ENCODE data around the gene PACS2. TPM values are rescaled to one million over a fixed set of nuclear protein-coding genes. Genes with fewer than 3 reads are reported as not detected.

The PACS2 gene
- total RNA-seq, 2 experiments from 2014 or later = 57.7 to 61.5 TPM

DNA sequence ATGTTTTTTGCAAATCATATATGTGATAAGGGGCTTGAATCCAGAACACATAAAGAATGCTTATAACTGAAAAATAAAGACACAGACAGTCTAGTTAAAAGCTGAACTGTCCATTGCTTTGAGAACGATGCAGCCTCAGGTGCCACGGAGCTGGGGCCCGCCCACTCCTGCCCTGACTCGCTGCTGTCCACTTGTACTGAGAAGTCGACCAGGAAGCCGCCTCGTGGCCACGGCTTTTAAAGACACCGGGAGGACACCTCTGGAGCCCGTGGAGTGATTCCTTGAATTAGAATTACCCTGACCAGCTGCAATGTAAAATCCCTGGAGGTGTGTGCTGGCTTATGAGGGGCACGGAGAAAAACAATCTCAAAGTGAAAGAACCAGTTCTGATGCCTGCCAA is 59.8 kb downstream of the PACS2 start:
- peaks cover 15% of the 10 kb centered on the region for H3K4me1 ChIP-seq (ENCODE audit: insufficient read depth, low read length)
- H3K27me3 ChIP-seq (ENCODE audit: control insufficient read depth in 1 of 2, insufficient read depth in 2 of 2, low read length in 2 of 2) = no peaks in the 10 kb centered on the region
- POLR2A ChIA-PET = interaction anchor here (1.6 kb wide), 1 partner anchor 115 kb away, joined by 10 read pairs; no protein-coding TSS in a partner anchor
- no peak overlapping the region for H3K4me3 Mint-ChIP-seq
- H3K9me3 Mint-ChIP-seq = no peaks in the 10 kb centered on the region
- no peaks in the 10 kb centered on the region for H3K9me3 ChIP-seq (ENCODE audit: control insufficient read depth in 1 of 2, insufficient read depth in 1 of 2, low read length in 2 of 2)
- CTCF ChIA-PET = interaction anchor here (0.8 to 1.1 kb wide), 2 partner anchors 116 to 154 kb away, joined by 3 read pairs; no protein-coding TSS in a partner anchor
- no peak overlapping the region for H3K27ac ChIP-seq (ENCODE audit: low read depth in 1 of 2, low read length in 2 of 2)
- intact Hi-C loops (cut with DNase I, micrococcal nuclease) = loop anchor here in 1 of 2 experiments (10.0 kb wide), 1 partner anchor 50 kb away; no protein-coding TSS in a partner anchor
- TF ChIP-seq, protein P1, sequence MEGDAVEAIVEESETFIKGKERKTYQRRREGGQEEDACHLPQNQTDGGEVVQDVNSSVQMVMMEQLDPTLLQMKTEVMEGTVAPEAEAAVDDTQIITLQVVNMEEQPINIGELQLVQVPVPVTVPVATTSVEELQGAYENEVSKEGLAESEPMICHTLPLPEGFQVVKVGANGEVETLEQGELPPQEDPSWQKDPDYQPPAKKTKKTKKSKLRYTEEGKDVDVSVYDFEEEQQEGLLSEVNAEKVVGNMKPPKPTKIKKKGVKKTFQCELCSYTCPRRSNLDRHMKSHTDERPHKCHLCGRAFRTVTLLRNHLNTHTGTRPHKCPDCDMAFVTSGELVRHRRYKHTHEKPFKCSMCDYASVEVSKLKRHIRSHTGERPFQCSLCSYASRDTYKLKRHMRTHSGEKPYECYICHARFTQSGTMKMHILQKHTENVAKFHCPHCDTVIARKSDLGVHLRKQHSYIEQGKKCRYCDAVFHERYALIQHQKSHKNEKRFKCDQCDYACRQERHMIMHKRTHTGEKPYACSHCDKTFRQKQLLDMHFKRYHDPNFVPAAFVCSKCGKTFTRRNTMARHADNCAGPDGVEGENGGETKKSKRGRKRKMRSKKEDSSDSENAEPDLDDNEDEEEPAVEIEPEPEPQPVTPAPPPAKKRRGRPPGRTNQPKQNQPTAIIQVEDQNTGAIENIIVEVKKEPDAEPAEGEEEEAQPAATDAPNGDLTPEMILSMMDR (IDR thresholded peaks at IDR 0.05) = no peak
- ATAC-seq (ENCODE audit: poor library complexity) (no peak), DNase-seq (no peak)
- H3K27ac Mint-ChIP-seq = no peak overlapping the region
- H3K4me3 ChIP-seq (ENCODE audit: low read length) = no peak overlapping the region
- H3K36me3 ChIP-seq (ENCODE audit: insufficient read depth, low read length) = no peaks in the 10 kb centered on the region
- peaks cover 5% of the 10 kb centered on the region for H3K36me3 Mint-ChIP-seq (ENCODE audit: low read depth)
- no peaks in the 10 kb centered on the region for H3K27me3 Mint-ChIP-seq
- peaks cover 15% of the 10 kb centered on the region for H3K4me1 Mint-ChIP-seq (ENCODE audit: low read depth)

DNA sequence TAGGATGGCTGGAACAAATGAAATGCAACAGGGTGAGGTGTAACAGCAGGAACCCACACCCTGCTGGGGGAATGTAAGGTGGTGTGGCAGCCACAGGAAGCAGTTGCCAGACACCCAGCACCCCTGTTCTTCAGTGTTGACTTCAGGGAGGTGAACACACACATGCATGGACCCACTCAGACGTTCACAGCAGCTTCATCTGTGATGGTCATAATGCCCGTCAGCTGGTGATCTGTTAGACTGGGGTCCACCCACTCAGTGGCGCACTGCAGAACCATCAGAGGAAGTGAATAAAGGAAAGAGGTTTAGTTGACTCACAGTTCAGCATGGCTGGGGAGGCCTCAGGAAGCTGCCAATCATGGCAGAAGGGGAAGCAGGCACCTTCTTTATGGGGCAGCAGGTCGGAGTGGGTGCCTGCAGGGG is 61.1 kb downstream of the PACS2 start:
- peak; percentile 16 for ATAC-seq (ENCODE audit: poor library complexity)
- H3K4me1 Mint-ChIP-seq (ENCODE audit: low read depth) = peaks cover 14% of the 10 kb centered on the region
- peak in 4 of 14 experiments; percentile 8 to 53 (median 34) for DNase-seq
- H3K9me3 ChIP-seq (ENCODE audit: control insufficient read depth in 1 of 2, insufficient read depth in 1 of 2, low read length in 2 of 2) = no peaks in the 10 kb centered on the region
- intact Hi-C loops (cut with DNase I, micrococcal nuclease) = loop anchor here in 1 of 2 experiments (10.0 kb wide), 1 partner anchor 49 kb away; no protein-coding TSS in a partner anchor
- H3K4me1 ChIP-seq (ENCODE audit: insufficient read depth, low read length) = peaks cover 14% of the 10 kb centered on the region
- POLR2A ChIA-PET = interaction anchor here (0.8 kb wide), 1 partner anchor 24 kb away, joined by 3 read pairs; no protein-coding TSS in a partner anchor
- H3K4me3 ChIP-seq (ENCODE audit: low read length) = no peak overlapping the region
- no peaks in the 10 kb centered on the region for H3K36me3 ChIP-seq (ENCODE audit: insufficient read depth, low read length)
- no peak overlapping the region for H3K4me3 Mint-ChIP-seq
- TF ChIP-seq, protein P1 (IDR thresholded peaks at IDR 0.05) = no peak
- H3K27me3 Mint-ChIP-seq = no peaks in the 10 kb centered on the region
- peaks cover 3% of the 10 kb centered on the region for H3K36me3 Mint-ChIP-seq (ENCODE audit: low read depth)
- H3K9me3 Mint-ChIP-seq = no peaks in the 10 kb centered on the region
- CTCF ChIA-PET = no interaction called here
- H3K27me3 ChIP-seq (ENCODE audit: control insufficient read depth in 1 of 2, insufficient read depth in 2 of 2, low read length in 2 of 2) = no peaks in the 10 kb centered on the region
- no peak overlapping the region for H3K27ac Mint-ChIP-seq
- no peak overlapping the region for H3K27ac ChIP-seq (ENCODE audit: low read depth in 1 of 2, low read length in 2 of 2)

DNA sequence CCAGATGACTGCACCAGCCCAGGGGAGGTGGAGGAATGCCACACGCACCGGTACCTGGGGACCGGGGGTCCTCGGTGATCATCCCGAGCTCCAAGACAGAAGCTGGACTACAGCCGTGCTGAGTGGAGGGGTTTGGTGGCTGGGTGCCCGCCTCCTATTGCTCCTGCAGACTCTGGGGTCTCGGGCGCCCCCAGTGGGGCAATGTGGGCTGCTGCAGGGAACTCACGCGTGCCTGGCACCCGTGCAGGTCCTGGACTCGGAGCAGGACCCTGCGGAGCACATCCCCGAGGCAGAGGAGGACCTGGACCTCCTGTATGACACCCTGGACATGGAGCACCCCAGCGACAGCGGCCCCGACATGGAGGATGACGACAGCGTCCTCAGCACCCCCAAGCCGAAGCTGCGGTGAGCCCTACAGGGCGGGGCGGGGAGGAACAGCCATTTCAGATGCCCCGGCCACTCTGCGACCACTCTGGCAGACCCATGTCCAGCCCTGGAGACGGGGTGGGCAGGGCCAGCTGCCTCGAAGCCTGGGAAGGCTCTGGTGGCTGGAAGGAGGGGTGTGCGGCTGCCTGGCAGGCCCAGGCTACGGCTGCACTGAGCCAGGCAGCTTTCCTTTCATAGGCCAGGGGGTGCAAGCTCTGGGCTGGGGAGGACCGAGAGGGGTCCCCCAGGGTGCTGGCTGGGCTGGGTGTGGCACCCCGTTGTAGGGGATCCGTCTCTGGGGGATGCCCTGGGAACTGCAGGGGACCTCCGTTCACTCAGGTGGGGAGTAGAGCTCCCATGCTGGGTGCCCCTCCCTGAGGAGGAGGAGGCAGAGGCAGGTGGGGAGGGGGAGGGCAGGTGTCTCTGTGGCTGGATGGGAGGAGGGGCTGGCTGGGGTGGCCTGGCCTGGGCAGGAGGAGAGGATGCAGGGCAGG is 62.2 kb downstream of the PACS2 start:
- intact Hi-C loops (cut with DNase I, micrococcal nuclease) = loop anchor here in 1 of 2 experiments (10.0 kb wide), 1 partner anchor 48 kb away; no protein-coding TSS in a partner anchor
- Mint-ChIP-seq H3K9me3 (no peaks in the 10 kb centered on the region), H3K4me1 (ENCODE audit: low read depth) (peaks cover 9% of the 10 kb centered on the region), H3K36me3 (ENCODE audit: low read depth) (no peaks in the 10 kb centered on the region), H3K27me3 (no peaks in the 10 kb centered on the region), H3K4me3 (no peak overlapping the region), H3K27ac (no peak overlapping the region)
- Histone ChIP-seq H3K27ac (ENCODE audit: low read depth in 1 of 2, low read length in 2 of 2) (no peak overlapping the region), H3K27me3 (ENCODE audit: control insufficient read depth in 1 of 2, insufficient read depth in 2 of 2, low read length in 2 of 2) (no peaks in the 10 kb centered on the region), H3K4me3 (ENCODE audit: low read length) (no peak overlapping the region), H3K4me1 (ENCODE audit: insufficient read depth, low read length) (peaks cover 8% of the 10 kb centered on the region), H3K9me3 (ENCODE audit: control insufficient read depth in 1 of 2, insufficient read depth in 1 of 2, low read length in 2 of 2) (no peaks in the 10 kb centered on the region), H3K36me3 (ENCODE audit: insufficient read depth, low read length) (no peaks in the 10 kb centered on the region)
- ATAC-seq (ENCODE audit: poor library complexity) (no peak), DNase-seq (no peak)
- ChIA-PET POLR2A (no interaction called here), CTCF (no interaction called here)
- TF ChIP-seq, protein P1 (IDR thresholded peaks at IDR 0.05) = no peak

All from CD4-positive, alpha-beta T cell (primary cell).